Esophagus squamous epithelium (tissue), 5 donors: Measurements from ENCODE around the gene MAP4K3. TPM values are rescaled to one million over a fixed set of nuclear protein-coding genes. Genes with fewer than 3 reads are reported as not detected.
"Not testable (repeated sequence)": the region's sequence is repeated elsewhere in the genome, so short reads cannot be mapped to it uniquely, and the experiment has no call there.

Experiments used
- DNase-seq: peaks from one replicate; lab custom pipeline; 2025; lab: John Stamatoyannopoulos, UW
- H3K27ac ChIP-seq, 4 donors: fragments of 200-600 bp; sonication (generic); one replicate each; pipeline ENCODE4 v1.5.1; 2016 to 2019; ENCODE audit warnings: mild to moderate bottlenecking in 1 of 4
- H3K27me3 ChIP-seq, 4 donors: fragments of 200-600 bp; sonication (generic); 1 replicate in 3 of 4; 2 replicates in 1 of 4; pipeline versions ENCODE4 v1.5.1 to v1.6.0; 2017 to 2021; ENCODE audit warnings: antibody characterized with exemption in 1 of 4
- H3K36me3 ChIP-seq, 3 donors: fragments of 200-600 bp; sonication (generic); one replicate each; pipeline ENCODE4 v1.5.1; 2016 to 2019
- H3K4me1 ChIP-seq, 3 donors: fragments of 200-600 bp; sonication (generic); one replicate each; pipeline ENCODE4 v1.5.1; 2017 to 2019
- H3K4me3 ChIP-seq, 4 donors: fragments of 200-600 bp; sonication (generic); 1 replicate in 3 of 4; 2 replicates in 1 of 4; pipeline ENCODE4 v1.5.1; 2016 to 2019; ENCODE audit warnings: mild to moderate bottlenecking in 2 of 4, moderate library complexity in 1 of 4
- H3K9me3 ChIP-seq, 3 donors: fragments of 200-600 bp; sonication (generic); one replicate each; pipeline ENCODE4 v1.5.1; 2016 to 2019
- POLR2A ChIP-seq, 4 donors: fragments of 450-650 bp; IDR thresholded peaks; one replicate each; pipeline ENCODE4 v1.6.1; 2017; ENCODE audit warnings: antibody characterized with exemption in 4 of 4, mild to moderate bottlenecking in 4 of 4, moderate library complexity in 3 of 4
- WGBS, 2 donors: methylation state at CpG; one replicate each; pipeline ENCODE4 v1.1.5; 2018; 5-methylcytosine and 5-hydroxymethylcytosine counted together
- intact Hi-C: fragments of 100-400 bp; cut with DNase I; formaldehyde crosslinking; loops from one replicate; pipeline ENCODE4 v1.15.0; 2022
- total RNA-seq, 4 donors: library from RNA; depleted of rRNA; stranded (reverse); fragments of >200 nt; gene quantifications; one replicate each; pipeline ENCODE4 v1.1.0, GENCODE V29; 2016
- TF ChIP-seq, protein P1 (sequence below), 6 experiments: fragments of 450-650 bp in 4 of 6; fragments of 200-600 bp in 2 of 6; sonication (generic) in 2 of 6; IDR thresholded peaks; one replicate each; pipeline ENCODE4 v1.5.1; 2016 to 2019; ENCODE audit warnings: antibody characterized with exemption in 6 of 6, mild to moderate bottlenecking in 4 of 6, moderate library complexity in 4 of 6
- donor health status: DM: yes; HTN: yes; CAD: no.

Gene MAP4K3
- total RNA-seq, 4 donors from 2014 or later: 12.6 to 35.1 (median 15.8) TPM

GRCh38 chr2:39368376-39368775, 68.7 kb downstream of the MAP4K3 start:
- 66 to 77% methylated on average over 3 of the region's 3 CpGs for WGBS, 2 donors
- Histone ChIP-seq H3K9me3 (no peaks in the 10 kb centered on the region), H3K27ac (no peak overlapping the region), H3K4me1 (no peaks in the 10 kb centered on the region), H3K36me3 (peaks cover 0 to 6% (median 0%) of the 10 kb centered on the region in 3 donors), H3K27me3 (no peaks in the 10 kb centered on the region), H3K4me3 (no peak overlapping the region)
- TF ChIP-seq POLR2A (IDR thresholded peaks at IDR 0.05): no peak
- TF ChIP-seq, protein P1, sequence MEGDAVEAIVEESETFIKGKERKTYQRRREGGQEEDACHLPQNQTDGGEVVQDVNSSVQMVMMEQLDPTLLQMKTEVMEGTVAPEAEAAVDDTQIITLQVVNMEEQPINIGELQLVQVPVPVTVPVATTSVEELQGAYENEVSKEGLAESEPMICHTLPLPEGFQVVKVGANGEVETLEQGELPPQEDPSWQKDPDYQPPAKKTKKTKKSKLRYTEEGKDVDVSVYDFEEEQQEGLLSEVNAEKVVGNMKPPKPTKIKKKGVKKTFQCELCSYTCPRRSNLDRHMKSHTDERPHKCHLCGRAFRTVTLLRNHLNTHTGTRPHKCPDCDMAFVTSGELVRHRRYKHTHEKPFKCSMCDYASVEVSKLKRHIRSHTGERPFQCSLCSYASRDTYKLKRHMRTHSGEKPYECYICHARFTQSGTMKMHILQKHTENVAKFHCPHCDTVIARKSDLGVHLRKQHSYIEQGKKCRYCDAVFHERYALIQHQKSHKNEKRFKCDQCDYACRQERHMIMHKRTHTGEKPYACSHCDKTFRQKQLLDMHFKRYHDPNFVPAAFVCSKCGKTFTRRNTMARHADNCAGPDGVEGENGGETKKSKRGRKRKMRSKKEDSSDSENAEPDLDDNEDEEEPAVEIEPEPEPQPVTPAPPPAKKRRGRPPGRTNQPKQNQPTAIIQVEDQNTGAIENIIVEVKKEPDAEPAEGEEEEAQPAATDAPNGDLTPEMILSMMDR (IDR thresholded peaks at IDR 0.05): no peak
- no peak for DNase-seq
- intact Hi-C loops: no loop called here

DNA sequence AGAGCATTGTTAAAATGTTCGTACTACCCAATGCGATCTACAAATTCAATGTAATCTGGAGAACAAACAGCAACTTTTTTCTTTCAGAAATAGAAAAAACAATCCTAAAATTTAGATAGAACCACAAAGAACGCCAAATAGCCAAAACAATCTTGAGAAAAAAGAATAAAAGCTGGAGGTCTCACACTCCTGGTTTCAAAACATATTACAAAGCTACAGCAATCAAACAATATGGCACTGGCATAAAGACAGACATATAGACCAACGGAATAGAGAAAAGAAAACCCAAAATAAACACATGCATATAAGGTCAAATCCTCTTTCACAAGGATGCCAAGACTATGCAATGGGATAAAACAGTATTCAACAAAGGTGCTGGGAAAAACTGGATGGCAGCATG, 74.5 kb downstream of the MAP4K3 start:
- TF ChIP-seq POLR2A (IDR thresholded peaks at IDR 0.05): no peak
- TF ChIP-seq, protein P1 (IDR thresholded peaks at IDR 0.05): no peak
- DNase-seq: no peak
- intact Hi-C loops: no loop called here
- peaks cover 0 to 17% (median 0%) of the 10 kb centered on the region in 3 donors for H3K36me3 ChIP-seq
- no peak overlapping the region for H3K27ac ChIP-seq
- no peak overlapping the region for H3K4me3 ChIP-seq
- H3K9me3 ChIP-seq: peaks cover 5 to 20% (median 19%) of the 10 kb centered on the region in 3 donors
- H3K27me3 ChIP-seq: no peaks in the 10 kb centered on the region
- no peaks in the 10 kb centered on the region for H3K4me1 ChIP-seq
- WGBS, 2 donors: 92 to 95% methylated on average over 4 of the region's 4 CpGs

DNA sequence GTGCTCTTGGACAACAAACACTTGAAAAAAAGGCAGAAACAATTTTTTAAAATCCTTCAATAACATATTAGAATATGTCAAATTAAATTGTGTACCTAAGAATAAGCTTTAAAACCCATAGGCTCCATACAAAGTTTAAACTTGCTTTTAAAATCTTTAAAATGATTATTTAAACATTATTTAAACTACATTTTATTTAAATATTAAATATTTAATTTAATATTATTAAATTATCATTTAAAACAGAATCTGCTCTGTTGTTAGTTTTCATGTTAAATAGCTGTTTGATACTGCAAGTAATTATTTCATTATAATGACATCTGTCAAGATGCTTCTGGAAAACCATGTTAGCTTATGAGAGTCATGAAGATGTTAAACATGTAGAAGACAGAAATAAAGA, 75.6 kb downstream of the MAP4K3 start:
- H3K9me3 ChIP-seq: peaks cover 5 to 20% (median 19%) of the 10 kb centered on the region in 3 donors
- peaks cover 0 to 17% (median 0%) of the 10 kb centered on the region in 3 donors for H3K36me3 ChIP-seq
- TF ChIP-seq, protein P1 (IDR thresholded peaks at IDR 0.05): no peak
- TF ChIP-seq POLR2A (IDR thresholded peaks at IDR 0.05): no peak
- H3K27ac ChIP-seq: no peak overlapping the region
- intact Hi-C loops: no loop called here
- no peak overlapping the region for H3K4me3 ChIP-seq
- H3K27me3 ChIP-seq: no peaks in the 10 kb centered on the region
- DNase-seq: no peak
- no peaks in the 10 kb centered on the region for H3K4me1 ChIP-seq

DNA sequence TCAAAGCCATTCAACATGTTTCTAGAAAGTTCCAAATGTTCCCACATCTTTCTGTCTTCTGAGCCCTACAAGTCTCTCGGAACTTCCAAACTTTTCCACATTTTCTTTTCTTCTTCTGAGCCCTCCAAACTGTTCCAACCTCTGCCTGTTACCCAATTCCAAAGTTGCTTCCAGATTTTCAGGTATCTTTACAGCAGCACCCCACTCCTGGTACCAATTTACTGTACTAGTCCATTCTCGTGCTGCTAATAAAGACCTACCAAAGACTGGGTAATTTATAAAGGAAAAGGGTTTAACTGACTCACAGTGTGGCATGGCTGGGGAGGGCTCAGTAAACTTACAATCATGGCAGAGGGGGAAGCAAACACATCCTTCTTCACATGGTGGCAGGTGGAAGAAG, 76.7 kb downstream of the MAP4K3 start:
- DNase-seq, H3K4me3 ChIP-seq, H3K27ac ChIP-seq, H3K27me3 ChIP-seq, intact Hi-C loops, H3K4me1 ChIP-seq: not testable (repeated sequence)
- Histone ChIP-seq H3K9me3 (peaks cover 5 to 20% (median 19%) of the 10 kb centered on the region in 3 donors), H3K36me3 (peaks cover 0 to 20% (median 0%) of the 10 kb centered on the region in 3 donors)
- 81 to 93% methylated on average over 1 to 2 of the region's 2 CpGs for WGBS, 2 donors

- Histone ChIP-seq H3K4me1 (peaks cover 0 to 2% (median 0%) of the 10 kb centered on the region in 3 donors), H3K36me3 (peaks cover 0 to 28% (median 0%) of the 10 kb centered on the region in 3 donors), H3K27me3 (no peaks in the 10 kb centered on the region), H3K4me3 (no peak overlapping the region), H3K27ac (no peak overlapping the region), H3K9me3 (peaks cover 5 to 20% (median 19%) of the 10 kb centered on the region in 3 donors)
- TF ChIP-seq, protein P1 (IDR thresholded peaks at IDR 0.05): no peak
- no peak for TF ChIP-seq POLR2A (IDR thresholded peaks at IDR 0.05)
- WGBS, 2 donors: 90 to 92% methylated on average over 2 to 5 of the region's 5 CpGs
- intact Hi-C loops: no loop called here
- no peak for DNase-seq
These were observed 77.5 kb downstream of the MAP4K3 start for GRCh38 chr2:39359453-39360038.
